Neural progenitor cell (in vitro differentiated cells): Measurements from ENCODE around the gene NCK2.

Experiments used
- CTCF ChIP-seq: fragments of 200-600 bp; sonication (generic); IDR thresholded peaks from 2 replicates; pipeline ENCODE4 v1.5.1; 2017; ENCODE audit warnings: antibody characterized with exemption, mild to moderate bottlenecking
- EZH2 ChIP-seq: fragments of 200-600 bp; sonication (generic); IDR thresholded peaks from 2 replicates; pipeline ENCODE4 v1.6.1; 2017; ENCODE audit warnings: antibody characterized with exemption, mild to moderate bottlenecking, moderate library complexity
- EZH2phosphoT487 ChIP-seq: fragments of 200-600 bp; sonication (generic); IDR thresholded peaks from 2 replicates; pipeline ENCODE4 v1.6.1; 2017; ENCODE audit warnings: antibody characterized with exemption

GRCh38 chr2:105842555-105842954, 97.8 kb downstream of the NCK2 start:
- TF ChIP-seq CTCF (no peak), EZH2 (no peak), EZH2phosphoT487 (no peak)
